HG02973 (cell line): Measurements from ENCODE around the gene ZFX.

Experiments
- ATAC-seq: cut with Tn5 transposase; IDR thresholded peaks from one replicate; pipeline ENCODE4 v1.9.1; 2021; ENCODE audit warnings: moderate library complexity; ENCODE audit not compliant: unreplicated experiment

ZFX gene

DNA sequence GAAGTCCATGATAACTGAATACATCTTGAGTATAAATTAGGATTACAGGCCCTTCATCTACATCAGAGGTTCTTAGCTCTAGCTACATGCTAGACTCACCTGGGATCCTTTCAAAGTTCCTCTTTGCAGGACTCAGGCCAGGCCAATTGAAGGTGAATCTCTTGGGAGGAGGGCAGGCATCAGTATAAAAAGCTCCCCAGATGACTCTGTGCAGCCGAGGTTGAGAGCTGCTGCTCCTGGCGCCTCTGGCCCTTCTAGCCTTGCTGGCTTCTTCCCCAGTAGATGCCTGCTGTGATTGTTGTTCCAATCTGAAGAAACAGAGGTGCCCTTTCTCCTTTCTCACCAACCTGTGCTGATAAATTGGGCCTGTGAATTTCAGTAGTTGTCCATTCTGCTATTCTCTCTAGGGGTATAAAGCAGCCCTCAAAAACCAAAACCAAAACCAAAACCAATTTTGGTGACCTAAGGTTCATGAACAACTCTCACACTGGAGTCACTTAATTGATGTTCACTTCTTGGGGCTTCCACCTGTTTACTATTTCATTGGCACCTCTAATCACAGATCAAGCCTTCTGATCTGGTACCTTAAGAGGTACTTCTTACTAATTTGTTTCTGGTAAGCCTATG, 85.7 kb downstream of the ZFX start:
- ATAC-seq, result peak; percentile 76

DNA sequence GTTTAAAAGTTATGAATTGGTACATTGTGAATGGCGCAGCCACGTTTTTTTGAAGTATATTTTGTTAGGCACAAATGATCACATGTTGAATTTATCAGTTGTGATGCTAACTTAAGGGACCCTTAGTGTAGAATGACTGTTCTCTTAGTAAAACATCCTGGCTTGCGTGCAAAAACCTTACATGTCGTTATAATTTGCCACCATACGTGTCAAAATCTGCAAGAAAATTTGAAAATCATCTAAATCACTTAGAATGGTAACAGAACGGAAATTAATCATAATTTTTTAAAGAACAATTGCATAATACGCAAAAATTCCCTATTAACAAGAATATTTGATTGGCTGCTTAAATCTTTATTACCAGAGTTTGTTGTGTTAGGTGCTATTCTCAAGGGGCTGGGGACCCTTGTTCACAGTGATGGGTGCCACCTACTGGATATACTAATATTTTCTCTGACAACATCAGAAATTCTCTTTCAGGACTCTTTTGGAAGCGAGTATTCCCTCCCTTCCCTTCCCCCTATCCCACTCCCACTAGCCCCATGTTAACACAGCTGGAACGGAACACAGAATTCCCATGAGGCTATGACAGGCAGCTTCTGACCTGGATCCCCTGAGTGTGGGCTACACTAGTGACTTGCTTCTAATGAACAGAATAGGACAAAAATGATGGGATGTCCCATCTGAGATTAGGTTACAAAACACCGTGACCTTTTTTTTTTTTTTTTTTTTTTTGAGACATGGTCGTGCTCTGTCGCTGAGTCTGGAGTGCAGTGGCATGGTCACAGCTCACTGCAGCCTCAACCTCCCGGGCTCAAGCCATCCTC, 92.5 kb downstream of the ZFX start:
- peak; percentile 2 for ATAC-seq

DNA sequence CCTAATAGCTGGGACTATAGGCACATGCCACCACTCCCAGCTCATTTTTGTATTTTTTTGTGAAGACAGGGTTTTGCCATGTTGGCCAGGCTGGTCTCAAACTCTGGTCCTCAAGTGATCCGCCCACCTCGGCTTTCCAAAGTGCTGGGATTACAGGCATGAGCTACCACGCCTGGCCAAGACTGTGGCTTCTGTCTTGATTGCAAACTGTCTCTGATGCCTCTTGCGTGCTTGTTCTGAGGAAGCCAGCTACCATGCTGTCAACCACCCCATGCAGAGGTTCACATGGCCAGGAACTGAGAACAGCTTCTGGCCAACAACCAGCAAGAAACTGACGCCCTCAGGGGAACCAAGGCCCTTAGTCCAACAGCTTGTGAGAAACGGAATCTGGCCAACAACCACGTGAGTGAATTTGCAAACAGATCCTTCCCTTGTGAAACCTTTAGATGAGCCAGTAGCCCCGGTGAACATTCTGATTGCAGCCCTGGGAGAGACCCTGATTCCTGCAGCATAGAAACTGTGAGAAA, 93.2 kb downstream of the ZFX start:
- peak; percentile 92 for ATAC-seq

DNA sequence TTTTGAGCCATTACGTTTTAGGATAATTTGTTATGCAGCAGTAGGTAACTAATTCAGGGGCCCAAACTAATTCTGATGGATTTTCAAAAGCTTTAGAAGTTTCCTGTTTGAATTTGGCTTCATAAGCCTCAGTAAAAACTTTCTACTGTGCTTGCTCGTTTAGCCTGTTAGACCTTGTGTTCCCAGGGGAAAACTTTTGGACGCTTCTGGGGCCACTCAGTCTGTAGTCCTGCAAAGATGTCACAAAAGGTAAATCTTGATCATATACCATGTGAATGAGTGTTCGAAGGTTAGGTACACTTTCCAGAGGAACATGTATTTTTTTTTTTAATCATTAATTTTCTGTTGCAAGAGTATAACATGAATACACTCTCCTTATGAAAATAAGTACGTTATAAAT, 93.7 kb downstream of the ZFX start:
- ATAC-seq, result peak; percentile 24

DNA sequence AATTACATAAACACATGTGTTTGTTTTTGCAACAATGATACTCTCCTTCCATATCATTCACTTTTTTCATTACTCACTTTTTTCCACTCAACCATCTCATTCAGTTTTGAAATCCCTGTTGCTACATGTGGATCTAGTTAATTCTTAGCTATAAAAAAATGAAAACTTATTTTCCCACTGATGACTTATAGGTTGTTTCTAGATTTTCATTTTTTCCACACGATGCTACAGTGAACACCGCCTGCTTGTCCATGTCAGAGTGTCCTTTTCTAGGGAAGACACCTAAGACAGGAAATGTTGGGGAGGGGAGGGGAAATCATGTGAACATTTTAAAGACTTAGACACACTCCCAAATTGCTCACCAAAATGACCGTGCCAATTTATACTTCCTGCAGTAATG, 94.2 kb downstream of the ZFX start:
- no peak for ATAC-seq

DNA sequence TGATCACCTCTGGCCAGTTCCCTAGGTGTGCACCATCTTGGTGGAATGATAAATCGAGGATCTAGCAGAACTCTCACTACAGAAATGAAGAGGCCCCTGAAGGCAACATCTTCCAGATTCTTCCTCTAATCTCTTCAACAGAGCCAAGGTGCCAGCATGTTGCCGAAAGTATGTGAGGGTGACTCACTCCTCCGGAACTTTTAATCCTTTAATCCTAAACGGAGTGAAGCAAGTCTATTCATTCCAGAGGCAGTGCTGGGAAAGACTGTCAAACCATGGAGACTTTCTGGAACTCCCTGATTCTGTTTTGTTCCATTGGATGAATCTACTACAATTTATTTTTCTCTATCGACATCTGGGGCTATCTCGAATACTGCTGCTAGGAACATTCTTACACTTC, 95.7 kb downstream of the ZFX start:
- no peak for ATAC-seq

DNA sequence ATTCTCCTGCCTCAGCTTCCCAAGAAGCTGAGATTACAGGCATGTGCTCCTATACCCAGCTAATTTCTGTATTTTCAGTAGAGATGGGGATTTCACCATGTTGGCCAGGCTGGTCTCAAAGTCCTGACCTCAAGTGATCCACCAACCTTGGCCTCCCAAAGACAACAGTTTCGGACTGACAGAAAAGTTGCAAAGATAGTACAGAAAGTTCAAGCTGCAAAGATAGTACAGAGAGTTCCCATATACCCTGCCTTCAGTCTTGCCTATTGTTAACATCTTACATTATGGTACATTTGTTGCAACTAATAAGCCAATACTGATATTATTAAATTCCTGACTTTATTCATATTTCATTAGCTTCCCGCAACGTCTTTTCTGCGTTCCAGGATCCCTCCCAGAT, 98.5 kb downstream of the ZFX start:
- ATAC-seq, result no peak

DNA sequence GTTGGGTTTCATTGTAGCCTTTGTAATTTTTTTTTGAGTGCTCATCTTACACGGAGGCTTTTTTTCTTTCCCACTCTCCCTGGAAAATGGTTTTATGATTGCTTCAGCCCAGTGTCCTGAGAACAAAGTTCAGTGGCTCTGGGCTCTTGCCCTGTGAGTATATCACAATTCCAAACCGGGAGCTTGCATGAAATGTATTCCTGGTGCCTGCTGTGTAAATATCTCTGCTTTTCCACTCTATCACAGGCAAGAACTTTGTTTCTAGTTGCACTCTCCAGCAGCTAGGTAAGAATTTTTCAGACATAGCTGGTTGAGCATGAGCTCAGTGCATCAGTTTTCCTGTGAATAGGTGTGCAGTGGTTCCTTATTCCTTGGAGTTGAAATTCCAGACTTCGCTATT, 103.5 kb downstream of the ZFX start:
- no peak for ATAC-seq

DNA sequence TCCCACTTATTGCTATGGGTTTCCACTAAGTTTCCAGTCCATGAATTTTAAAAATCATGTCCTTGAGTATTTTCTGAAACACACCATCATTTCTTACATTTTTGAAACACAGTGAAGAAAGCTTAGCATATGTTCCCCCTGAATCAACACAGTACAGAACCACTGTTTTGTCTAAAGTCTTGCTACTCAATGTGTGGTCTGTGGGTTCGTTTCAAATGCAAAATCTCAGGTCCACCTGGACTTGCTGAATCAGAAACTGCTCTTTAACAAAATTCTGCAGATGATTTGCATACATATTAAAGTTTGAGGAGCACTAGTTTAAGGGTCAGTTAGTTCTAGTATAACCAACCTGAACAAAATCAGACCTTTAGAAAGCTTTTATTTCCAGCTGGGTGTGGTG, 103.9 kb downstream of the ZFX start:
- ATAC-seq, result no peak

DNA sequence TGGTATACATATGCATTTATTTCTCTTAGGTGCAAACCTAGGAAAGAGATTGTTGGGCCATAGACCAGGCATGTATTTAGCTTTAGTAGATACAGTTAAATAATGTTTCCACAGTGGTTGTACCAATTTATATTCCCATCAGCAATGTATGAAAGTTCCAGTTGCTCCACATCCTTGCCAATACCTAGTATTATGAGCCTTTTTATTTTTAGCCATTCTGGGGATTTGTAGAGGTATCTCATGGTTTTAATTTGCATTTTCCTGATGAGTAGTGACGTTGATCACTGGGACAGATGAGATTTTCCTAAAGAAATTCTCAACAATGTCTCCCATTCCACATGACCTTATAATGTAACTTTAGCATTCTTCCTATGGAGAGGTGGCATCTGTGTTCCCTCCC, 107.5 kb downstream of the ZFX start:
- no peak for ATAC-seq

DNA sequence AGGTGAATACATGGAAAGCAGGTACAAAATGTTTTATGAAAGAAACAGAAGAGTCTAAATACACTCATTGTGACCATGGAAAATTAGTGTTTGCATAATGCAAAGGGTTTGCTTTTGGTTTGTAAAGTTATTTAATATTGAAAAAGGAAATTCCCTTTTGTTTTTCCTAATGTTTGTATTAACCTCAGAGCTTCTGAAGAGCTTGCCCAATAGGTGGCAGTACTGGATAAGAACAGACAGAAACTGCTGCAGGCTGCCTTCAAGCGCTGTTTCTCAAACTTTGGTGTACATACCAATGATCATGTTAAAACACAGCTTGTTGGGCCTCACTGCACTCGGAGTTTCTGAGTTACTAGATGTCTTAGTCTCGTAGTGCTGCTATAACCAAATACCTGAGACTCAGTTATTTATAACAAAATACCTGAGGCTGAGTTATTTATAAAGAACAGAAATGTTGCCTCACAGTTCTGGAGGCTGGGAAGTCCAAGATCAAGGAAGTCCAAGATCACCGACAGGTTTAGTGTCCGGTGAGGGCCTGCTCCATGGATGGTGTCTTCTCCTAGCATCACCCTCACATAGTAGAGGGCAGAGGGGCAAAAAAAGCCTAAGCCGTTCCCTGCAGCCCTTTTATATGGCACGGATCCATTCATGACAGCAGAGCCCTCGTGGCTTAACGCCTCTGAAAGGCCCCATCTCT, 110.2 kb downstream of the ZFX start:
- no peak for ATAC-seq

DNA sequence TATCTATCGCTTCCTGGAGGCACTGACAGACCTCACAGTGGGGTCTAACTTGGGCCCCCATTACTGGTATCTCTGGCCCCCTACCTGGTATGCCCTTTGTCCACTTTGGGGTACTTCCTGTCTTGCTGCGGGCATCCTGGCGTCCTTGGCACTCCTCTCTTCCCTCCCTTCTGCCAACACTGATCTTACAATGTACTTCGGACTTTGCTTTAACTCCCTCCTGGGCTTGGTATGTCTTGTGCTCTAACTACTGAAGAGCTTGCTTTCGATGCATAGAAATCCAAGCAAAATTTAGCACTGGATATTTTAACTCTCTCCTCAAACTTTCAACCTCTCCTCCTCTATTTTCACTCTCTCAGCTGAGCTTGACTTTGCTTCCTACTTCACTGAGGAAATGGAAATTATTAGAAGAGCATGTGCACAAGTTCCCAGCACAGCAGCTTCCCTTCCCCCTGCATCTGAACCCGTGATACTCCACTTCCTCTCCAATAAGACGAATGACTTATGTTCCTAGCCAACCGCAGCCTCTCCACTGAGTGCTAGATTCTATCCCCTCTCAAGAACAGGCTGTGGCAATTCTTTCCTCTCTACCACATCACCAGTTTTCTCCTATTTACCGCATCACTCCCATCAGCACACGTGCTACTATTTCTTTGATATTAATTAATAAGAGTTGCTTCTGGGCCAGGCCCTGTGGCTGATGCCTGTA, 111.5 kb downstream of the ZFX start:
- no peak for ATAC-seq

DNA sequence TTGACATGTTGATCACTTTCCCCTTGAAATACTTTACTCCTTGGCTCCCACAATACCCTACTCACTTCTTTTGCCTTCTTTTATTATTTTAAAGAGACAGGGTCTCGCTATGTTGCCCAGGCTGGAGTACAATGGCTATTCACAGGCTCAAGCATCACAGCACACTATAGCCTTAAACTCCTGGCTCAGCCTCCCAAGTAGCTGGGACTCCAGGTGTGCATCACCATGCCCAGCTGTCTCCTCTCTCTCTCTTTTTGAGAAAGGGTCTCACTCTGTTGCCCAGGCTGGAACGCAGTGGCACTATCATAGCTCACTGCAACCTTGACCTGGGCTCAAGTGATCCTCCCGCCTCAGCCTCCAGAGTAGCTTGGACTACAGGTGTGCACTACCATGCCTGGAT, 112.8 kb downstream of the ZFX start:
- no peak for ATAC-seq

DNA sequence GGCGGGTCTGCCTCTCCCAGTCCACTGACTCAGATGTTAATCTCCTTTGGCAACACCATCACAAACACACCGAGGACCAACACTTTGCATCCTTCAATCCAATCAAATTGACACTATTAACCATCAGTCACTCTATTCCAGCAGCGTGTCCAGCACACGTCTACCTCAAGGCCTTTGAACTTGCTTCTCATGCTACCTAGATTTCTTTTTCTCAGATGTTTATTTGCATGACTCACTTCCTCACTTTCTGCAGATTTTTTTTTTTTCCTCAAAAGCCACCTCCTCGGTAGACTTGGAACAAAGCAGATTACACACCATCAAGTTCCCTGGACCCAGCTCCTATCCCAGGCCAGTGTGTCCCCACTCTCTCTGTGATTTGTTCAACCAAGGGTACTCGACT, 114.9 kb downstream of the ZFX start:
- no peak for ATAC-seq
